Measurements from ENCODE around the gene MAP1B. TPM values are rescaled to one million over a fixed set of nuclear protein-coding genes. Genes with fewer than 3 reads are reported as not detected.

MAP1B gene
- total RNA-seq, 1 experiment from 2014 or later, result 163 TPM

DNA sequence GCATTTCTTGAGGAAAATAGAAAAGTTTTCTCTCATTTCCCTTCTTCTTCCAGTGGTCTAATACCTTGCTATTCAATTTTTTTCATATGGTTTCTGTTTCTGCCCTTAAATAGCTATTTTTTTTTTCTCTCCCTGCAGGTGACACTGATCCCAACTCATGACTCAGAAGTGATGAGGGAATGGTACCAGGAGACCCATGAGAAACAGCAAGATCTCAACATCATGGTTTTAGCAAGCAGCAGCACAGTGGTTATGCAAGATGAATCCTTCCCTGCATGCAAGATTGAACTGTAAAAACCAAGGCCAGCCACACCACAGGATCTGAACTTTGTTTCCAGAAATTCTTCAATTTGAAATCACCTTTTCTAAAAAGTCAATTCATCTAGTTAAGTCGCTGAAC is 97.7 kb downstream of the MAP1B start:
- intact Hi-C loops (cut with micrococcal nuclease; ENCODE audit: unreplicated experiment), result no loop called here
- H3K4me3 ChIP-seq, result no peak overlapping the region

DNA sequence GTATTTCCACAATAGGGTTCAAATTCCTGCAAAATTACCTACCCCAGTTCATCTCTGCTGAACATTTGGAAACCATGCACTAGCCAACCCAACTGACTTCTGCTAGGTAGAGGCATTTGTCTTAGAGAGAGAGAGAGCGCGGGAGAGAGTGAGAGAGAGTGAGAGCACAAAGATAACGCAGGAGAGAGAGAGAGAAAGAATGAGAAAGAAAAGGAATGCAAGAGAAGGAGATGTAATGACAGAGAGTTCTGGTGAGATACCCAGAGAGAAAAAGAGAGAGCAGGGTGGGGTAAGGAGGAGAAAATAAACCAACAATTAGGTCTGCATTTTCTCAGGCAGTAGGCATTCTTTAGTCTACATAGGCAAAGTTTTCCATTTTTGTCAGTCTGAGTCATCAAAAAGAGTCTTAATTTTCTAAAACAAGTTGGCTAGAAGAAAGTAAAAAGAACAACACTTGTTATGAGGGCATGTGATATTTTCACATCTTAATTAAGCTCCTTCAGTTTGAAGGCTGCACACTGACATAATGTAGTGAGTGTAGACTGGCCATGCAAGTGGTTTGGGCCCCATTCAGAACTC is 98.2 kb downstream of the MAP1B start:
- no peaks in the 10 kb centered on the region for H3K79me2 ChIP-seq (ENCODE audit: low read depth)
- intact Hi-C loops (cut with micrococcal nuclease; ENCODE audit: unreplicated experiment), result no loop called here
- no peaks in the 10 kb centered on the region for H3K27me3 ChIP-seq (ENCODE audit: insufficient read depth, low read depth)

More for the DNA sequence above, 97.7 kb downstream of the MAP1B start:
- no peak overlapping the region for H3K27ac ChIP-seq
- no peaks in the 10 kb centered on the region for H3K27me3 ChIP-seq (ENCODE audit: insufficient read depth, low read depth)
- CTCF ChIA-PET, result no interaction called here
- peaks cover 6% of the 10 kb centered on the region; the same call in 1 of the 2 replicates for H3F3A ChIP-seq (ENCODE audit: insufficient read depth, low read depth)
- H4K20me1 ChIP-seq (ENCODE audit: insufficient read depth), result no peaks in the 10 kb centered on the region
- no TSS peak for BruUV-seq (replicated peaks)
- no peak for DNase-seq
- H3K9me2 ChIP-seq (ENCODE audit: insufficient read depth), result no peaks in the 10 kb centered on the region
- H3K9me3 ChIP-seq (ENCODE audit: insufficient read depth, low read depth), result no peaks in the 10 kb centered on the region
- H3K79me2 ChIP-seq (ENCODE audit: low read depth), result no peaks in the 10 kb centered on the region
- H3K4me1 ChIP-seq (replicated peaks; ENCODE audit: insufficient read depth), result peaks cover 8% of the 10 kb centered on the region
- TF ChIP-seq, protein P1, sequence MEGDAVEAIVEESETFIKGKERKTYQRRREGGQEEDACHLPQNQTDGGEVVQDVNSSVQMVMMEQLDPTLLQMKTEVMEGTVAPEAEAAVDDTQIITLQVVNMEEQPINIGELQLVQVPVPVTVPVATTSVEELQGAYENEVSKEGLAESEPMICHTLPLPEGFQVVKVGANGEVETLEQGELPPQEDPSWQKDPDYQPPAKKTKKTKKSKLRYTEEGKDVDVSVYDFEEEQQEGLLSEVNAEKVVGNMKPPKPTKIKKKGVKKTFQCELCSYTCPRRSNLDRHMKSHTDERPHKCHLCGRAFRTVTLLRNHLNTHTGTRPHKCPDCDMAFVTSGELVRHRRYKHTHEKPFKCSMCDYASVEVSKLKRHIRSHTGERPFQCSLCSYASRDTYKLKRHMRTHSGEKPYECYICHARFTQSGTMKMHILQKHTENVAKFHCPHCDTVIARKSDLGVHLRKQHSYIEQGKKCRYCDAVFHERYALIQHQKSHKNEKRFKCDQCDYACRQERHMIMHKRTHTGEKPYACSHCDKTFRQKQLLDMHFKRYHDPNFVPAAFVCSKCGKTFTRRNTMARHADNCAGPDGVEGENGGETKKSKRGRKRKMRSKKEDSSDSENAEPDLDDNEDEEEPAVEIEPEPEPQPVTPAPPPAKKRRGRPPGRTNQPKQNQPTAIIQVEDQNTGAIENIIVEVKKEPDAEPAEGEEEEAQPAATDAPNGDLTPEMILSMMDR (conservative IDR thresholded peaks at IDR 0.05), result no peak
- TF ChIP-seq EZH2 (IDR thresholded peaks at IDR 0.05; ENCODE audit: low read depth), result no peak
- no peak overlapping the region for H2AFZ ChIP-seq
- peaks cover 23% of the 10 kb centered on the region for H3K36me3 ChIP-seq (ENCODE audit: low read depth)
- POLR2A ChIA-PET (ENCODE audit: unreplicated experiment), result no interaction called here
- H3K4me2 ChIP-seq, result no peak overlapping the region

DNA sequence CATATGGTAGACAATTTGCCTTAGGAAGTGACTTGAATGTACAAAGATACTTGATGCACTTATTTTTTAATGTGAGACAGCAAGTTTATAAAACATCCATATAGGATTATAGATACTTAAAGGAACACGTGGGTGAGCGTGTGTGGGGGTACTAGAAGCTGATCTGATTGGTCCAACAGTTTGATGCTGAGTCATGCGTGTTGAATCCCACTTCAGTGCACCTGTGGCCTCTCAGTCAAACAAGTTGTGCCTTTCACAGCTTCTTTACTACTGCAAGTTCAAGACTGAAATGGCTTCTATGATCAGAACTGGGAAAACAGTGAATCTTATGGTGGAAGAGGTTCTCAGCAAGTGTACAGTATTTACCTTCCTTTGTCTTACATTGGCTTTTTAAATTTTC is 98.9 kb downstream of the MAP1B start:
- Histone ChIP-seq H3K27ac (no peak overlapping the region), H3K9me3 (ENCODE audit: insufficient read depth, low read depth) (no peaks in the 10 kb centered on the region), H4K20me1 (ENCODE audit: insufficient read depth) (no peaks in the 10 kb centered on the region), H3K9me2 (ENCODE audit: insufficient read depth) (no peaks in the 10 kb centered on the region), H3K36me3 (ENCODE audit: low read depth) (peaks cover 23% of the 10 kb centered on the region), H3F3A (ENCODE audit: insufficient read depth, low read depth) (peaks cover 18% of the 10 kb centered on the region; the same call in 1 of the 2 replicates), H3K27me3 (ENCODE audit: insufficient read depth, low read depth) (no peaks in the 10 kb centered on the region), H3K4me1 (replicated peaks; ENCODE audit: insufficient read depth) (peaks cover 20% of the 10 kb centered on the region), H3K4me2 (no peak overlapping the region), H3K79me2 (ENCODE audit: low read depth) (no peaks in the 10 kb centered on the region), H2AFZ (no peak overlapping the region), H3K4me3 (no peak overlapping the region)
- ChIA-PET POLR2A (ENCODE audit: unreplicated experiment) (no interaction called here), CTCF (no interaction called here)
- intact Hi-C loops (cut with micrococcal nuclease; ENCODE audit: unreplicated experiment), result no loop called here
- no peak for DNase-seq
- TF ChIP-seq EZH2 (IDR thresholded peaks at IDR 0.05; ENCODE audit: low read depth), result no peak
- TF ChIP-seq, protein P1 (conservative IDR thresholded peaks at IDR 0.05), result no peak
- no TSS peak for BruUV-seq (replicated peaks)

More for the DNA sequence above, 98.2 kb downstream of the MAP1B start:
- BruUV-seq (replicated peaks), result TSS peak; percentile 37
- peaks cover 23% of the 10 kb centered on the region for H3K36me3 ChIP-seq (ENCODE audit: low read depth)
- ChIA-PET CTCF (no interaction called here), POLR2A (ENCODE audit: unreplicated experiment) (no interaction called here)
- TF ChIP-seq, protein P1 (conservative IDR thresholded peaks at IDR 0.05), result no peak
- TF ChIP-seq EZH2 (IDR thresholded peaks at IDR 0.05; ENCODE audit: low read depth), result no peak
- peaks cover 12% of the 10 kb centered on the region; the same call in 1 of the 2 replicates for H3F3A ChIP-seq (ENCODE audit: insufficient read depth, low read depth)
- H3K9me3 ChIP-seq (ENCODE audit: insufficient read depth, low read depth), result no peaks in the 10 kb centered on the region
- no peaks in the 10 kb centered on the region for H4K20me1 ChIP-seq (ENCODE audit: insufficient read depth)
- DNase-seq, result no peak
- no peak overlapping the region for H3K4me3 ChIP-seq
- H3K27ac ChIP-seq, result no peak overlapping the region
- H3K4me1 ChIP-seq (replicated peaks; ENCODE audit: insufficient read depth), result peaks cover 13% of the 10 kb centered on the region
- H3K9me2 ChIP-seq (ENCODE audit: insufficient read depth), result no peaks in the 10 kb centered on the region
- H3K4me2 ChIP-seq, result no peak overlapping the region
- H2AFZ ChIP-seq, result no peak overlapping the region
